ENCODE results near the gene TAF15. TPM values are rescaled to one million over a fixed set of nuclear protein-coding genes. Genes with fewer than 3 reads are reported as not detected.

TAF15 gene
- total RNA-seq, 2 donors from 2014 or later = 235 to 249 TPM

DNA sequence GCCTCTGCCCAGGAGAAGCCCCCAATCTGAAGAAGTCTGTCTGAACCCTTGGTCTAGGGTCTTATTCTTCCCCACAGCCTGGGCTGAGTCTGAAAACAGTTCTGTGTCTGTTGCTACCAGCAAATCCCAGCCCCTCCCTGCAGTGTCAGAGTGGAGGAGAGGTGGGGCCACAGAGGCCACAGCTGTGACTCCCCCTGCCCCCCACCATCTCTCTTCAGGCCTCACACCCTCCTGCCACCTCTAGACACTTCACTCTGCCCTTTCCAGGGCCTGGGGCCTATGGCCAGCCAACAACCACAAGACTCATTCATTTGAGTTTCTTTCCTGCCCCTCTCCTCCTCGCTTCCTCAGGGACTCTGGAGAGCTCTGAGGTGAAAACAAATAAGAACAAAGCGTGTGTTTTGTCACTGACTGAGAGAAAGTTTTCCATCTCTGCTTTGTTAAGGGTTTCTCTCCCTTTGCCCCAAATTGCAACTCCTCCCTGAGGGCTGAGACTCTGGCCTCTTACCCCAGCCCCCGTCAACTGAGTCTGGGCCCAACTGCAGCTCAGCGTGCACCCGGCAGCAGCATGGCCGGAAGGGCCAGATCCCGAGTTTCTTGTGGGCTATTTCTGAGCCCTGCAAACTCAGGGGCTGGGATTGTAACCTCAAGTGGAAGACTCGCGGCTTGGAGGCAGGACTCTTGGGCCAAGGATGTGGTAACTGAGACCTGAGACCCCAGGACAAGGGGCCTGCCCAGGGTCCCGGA lies 35.4 kb upstream of the TAF15 start:
- DNase-seq (ENCODE audit: low spot score) = peak; percentile 41
- no peaks in the 10 kb centered on the region for H3K9me3 Mint-ChIP-seq
- no peak overlapping the region for H3K4me3 Mint-ChIP-seq
- H3K27me3 Mint-ChIP-seq = peaks cover 7 to 16% of the 10 kb centered on the region in 2 donors
- peak in 1 of 2 donors; percentile 13 for ATAC-seq
- H3K4me1 Mint-ChIP-seq (ENCODE audit: low read depth in 2 of 2) = no peaks in the 10 kb centered on the region
- H3K27ac Mint-ChIP-seq = no peak overlapping the region
- H3K36me3 Mint-ChIP-seq = no peaks in the 10 kb centered on the region

DNA sequence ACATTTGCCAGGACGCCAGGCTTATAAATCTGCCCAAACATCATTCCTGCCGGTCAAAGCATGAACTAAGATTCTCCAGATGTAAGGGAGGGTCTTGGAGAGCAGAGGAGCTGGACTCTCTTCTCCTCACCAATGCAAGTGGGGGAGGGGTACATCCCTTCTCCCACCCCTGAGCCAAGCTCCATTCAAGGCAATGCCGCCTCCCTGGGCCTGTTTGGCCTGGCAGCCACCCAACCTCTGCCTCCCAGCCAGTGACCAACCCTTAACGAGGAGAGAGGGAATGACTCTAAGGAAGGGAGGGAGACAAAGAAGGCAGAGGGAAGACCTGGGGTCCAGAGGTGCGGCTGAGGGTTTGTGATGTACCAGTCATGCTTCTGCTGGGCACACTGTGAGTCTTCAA lies 34.8 kb upstream of the TAF15 start:
- DNase-seq (ENCODE audit: low spot score) (peak; percentile 41), ATAC-seq (no peak)
- H3K9me3 Mint-ChIP-seq = no peaks in the 10 kb centered on the region
- H3K36me3 Mint-ChIP-seq = no peaks in the 10 kb centered on the region
- no peaks in the 10 kb centered on the region for H3K4me1 Mint-ChIP-seq (ENCODE audit: low read depth in 2 of 2)
- H3K27ac Mint-ChIP-seq = no peak overlapping the region
- no peak overlapping the region for H3K4me3 Mint-ChIP-seq
- peaks cover 7 to 16% of the 10 kb centered on the region in 2 donors for H3K27me3 Mint-ChIP-seq

DNA sequence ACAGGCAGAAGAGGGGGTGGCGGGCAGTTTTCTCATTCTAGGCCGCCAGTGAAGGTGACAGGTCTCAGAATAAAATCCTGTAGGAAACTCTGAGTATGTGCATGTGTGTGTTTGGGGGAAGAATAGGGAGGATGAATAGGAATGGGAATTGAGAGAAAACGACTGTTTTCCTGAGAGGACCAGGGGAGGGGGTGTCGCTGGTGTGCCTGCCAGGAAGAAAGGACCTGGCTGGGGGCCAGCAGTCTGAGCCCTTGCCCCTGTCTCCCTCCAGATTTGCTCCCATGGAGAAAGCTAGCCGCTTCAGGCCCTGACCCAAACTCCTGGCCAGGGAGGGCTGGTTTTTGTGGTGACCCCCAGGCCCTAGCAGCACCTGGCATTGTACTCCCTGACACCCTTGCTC lies 34.2 kb upstream of the TAF15 start:
- Mint-ChIP-seq H3K4me3 (no peak overlapping the region), H3K27me3 (peaks cover 7 to 16% of the 10 kb centered on the region in 2 donors), H3K9me3 (no peaks in the 10 kb centered on the region), H3K27ac (no peak overlapping the region), H3K36me3 (no peaks in the 10 kb centered on the region), H3K4me1 (ENCODE audit: low read depth in 2 of 2) (no peaks in the 10 kb centered on the region)
- DNase-seq (ENCODE audit: low spot score) = peak; percentile 10
- ATAC-seq = no peak

DNA sequence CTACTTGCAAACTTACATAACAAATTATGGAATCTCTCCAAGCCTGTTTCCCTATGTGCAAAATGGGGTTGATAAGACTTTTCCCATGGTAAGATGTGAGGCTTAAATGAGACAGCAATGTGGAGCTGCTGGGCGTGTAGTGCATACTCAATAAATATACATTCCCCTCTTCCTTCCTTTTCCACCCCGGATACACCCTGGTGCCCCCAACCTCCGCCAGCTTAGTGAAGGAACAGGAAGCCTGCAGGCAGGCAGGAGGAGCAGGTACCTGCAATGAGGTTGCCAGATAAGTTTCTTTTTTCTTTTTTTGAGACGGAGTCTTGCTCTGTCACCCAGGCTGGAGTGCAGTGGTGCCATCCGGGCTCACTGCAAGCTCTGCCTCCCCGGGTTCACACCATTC lies 33.7 kb upstream of the TAF15 start:
- ATAC-seq (no peak), DNase-seq (ENCODE audit: low spot score) (no peak)
- Mint-ChIP-seq H3K4me3 (no peak overlapping the region), H3K27me3 (peaks cover 7 to 17% of the 10 kb centered on the region in 2 donors), H3K9me3 (no peaks in the 10 kb centered on the region), H3K4me1 (ENCODE audit: low read depth in 2 of 2) (no peaks in the 10 kb centered on the region), H3K36me3 (no peaks in the 10 kb centered on the region), H3K27ac (no peak overlapping the region)

DNA sequence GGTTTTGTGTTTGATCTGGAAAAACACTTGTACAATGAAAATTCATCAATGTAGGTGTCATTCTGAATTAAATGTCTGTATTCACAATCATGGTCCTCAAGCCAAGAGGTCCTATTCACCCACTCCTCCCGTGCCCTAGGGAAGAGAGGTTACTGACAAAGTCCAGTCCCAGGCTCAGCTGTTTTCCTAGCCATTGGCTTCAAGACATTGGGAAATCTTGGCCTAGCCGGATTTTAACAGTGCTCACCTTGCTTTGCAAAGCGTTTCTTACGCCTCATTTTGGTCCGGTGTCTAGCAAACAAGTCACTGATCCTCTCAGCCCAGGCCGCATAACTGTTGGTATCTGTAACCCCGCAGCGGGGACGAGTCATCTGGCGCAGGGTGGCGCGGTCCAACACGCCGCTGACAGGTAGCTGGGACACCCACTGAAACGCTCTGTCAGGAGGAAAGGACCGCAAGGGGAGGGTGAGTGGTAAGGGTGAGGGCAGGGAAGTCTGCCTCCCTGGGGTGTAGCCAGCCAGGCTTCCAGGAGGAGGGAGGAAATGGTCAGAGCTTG lies 30.6 kb upstream of the TAF15 start:
- ATAC-seq (no peak), DNase-seq (ENCODE audit: low spot score) (peak; percentile 51)
- Mint-ChIP-seq H3K4me1 (ENCODE audit: low read depth in 2 of 2) (no peaks in the 10 kb centered on the region), H3K36me3 (no peaks in the 10 kb centered on the region), H3K9me3 (no peaks in the 10 kb centered on the region), H3K27me3 (peaks cover 3 to 26% of the 10 kb centered on the region in 2 donors), H3K4me3 (no peak overlapping the region), H3K27ac (no peak overlapping the region)

DNA sequence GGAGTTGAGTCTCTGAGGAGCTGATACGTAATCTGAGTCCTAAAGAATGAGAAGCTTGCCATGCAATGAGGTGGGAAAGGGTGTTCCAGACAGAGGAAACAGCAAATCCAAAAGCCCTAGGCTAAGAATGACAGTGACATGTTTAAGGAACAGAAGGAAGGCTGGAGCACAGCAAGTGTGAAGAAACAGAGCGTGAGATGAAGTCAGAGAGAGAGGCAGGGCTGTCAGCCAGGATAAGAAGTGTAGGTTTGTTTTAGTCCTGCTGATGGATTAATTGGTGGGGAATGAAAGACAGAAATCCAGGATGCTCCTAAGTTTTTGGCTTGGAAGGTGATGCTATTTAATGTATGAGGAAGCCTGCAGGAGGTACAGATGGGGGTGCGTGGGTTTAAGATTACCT lies 28.3 kb upstream of the TAF15 start:
- Mint-ChIP-seq H3K4me3 (no peak overlapping the region), H3K9me3 (no peaks in the 10 kb centered on the region), H3K36me3 (no peaks in the 10 kb centered on the region), H3K27ac (no peak overlapping the region), H3K27me3 (peaks cover 3 to 26% of the 10 kb centered on the region in 2 donors), H3K4me1 (ENCODE audit: low read depth in 2 of 2) (no peaks in the 10 kb centered on the region)
- DNase-seq (ENCODE audit: low spot score) = peak; percentile 3
- ATAC-seq = no peak

DNA sequence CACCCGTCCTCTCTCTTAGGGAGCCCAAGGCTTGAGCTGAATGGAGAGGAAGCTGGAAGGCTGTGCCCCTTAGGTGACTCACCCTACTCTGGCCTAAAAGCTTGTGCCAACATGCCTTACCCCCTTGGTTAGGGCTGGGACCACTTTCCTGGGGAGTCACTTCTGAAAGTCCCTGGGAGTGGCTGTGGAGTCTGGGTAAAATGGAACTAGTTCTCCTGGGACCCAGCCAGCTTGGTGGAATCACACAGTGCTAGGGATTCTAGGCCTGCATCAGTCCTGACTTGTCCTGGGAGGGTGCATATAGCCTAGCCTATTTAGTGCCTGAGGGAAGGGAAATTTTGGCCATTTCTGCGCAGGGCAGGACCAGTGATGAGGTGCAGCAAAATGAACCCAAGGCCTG lies 24.4 kb upstream of the TAF15 start:
- H3K4me3 Mint-ChIP-seq = no peak overlapping the region
- H3K4me1 Mint-ChIP-seq (ENCODE audit: low read depth in 2 of 2) = peaks cover 0 to 4% of the 10 kb centered on the region in 2 donors
- H3K9me3 Mint-ChIP-seq = no peaks in the 10 kb centered on the region
- no peak for DNase-seq (ENCODE audit: low spot score)
- ATAC-seq = peak in 1 of 2 donors; percentile 36
- H3K27ac Mint-ChIP-seq = no peak overlapping the region
- H3K36me3 Mint-ChIP-seq = no peaks in the 10 kb centered on the region
- peaks cover 3 to 17% of the 10 kb centered on the region in 2 donors for H3K27me3 Mint-ChIP-seq

DNA sequence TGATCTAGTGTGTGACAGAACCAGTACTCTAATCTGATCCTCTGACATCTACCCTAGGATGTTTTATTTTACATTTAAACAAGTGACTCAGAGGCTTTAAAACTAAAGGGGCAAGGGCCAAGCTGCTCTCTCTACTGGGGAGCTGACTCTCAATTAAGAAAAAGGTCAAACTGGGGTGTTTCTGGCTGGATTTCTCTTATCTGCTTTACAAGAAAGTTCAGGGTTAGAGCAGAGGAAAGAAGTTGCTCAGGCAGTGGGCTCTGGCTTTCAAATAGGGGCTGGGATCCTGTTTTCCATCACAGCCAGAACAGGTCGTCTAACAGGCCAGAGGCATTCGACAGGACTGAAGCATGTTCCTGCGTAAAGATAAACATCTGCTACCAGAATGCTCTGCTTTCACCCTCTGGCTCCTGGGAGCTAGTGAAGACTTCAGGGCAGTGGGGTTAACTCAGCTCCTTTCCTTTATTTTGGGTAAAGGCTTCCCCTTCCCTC lies 22.3 kb upstream of the TAF15 start:
- H3K4me1 Mint-ChIP-seq (ENCODE audit: low read depth in 2 of 2) = peaks cover 0 to 4% of the 10 kb centered on the region in 2 donors
- no peak for DNase-seq (ENCODE audit: low spot score)
- H3K27ac Mint-ChIP-seq = no peak overlapping the region
- ATAC-seq = no peak
- peaks cover under 1 to 5% of the 10 kb centered on the region in 2 donors for H3K27me3 Mint-ChIP-seq
- H3K9me3 Mint-ChIP-seq = no peaks in the 10 kb centered on the region
- H3K36me3 Mint-ChIP-seq = no peaks in the 10 kb centered on the region
- H3K4me3 Mint-ChIP-seq = no peak overlapping the region

DNA sequence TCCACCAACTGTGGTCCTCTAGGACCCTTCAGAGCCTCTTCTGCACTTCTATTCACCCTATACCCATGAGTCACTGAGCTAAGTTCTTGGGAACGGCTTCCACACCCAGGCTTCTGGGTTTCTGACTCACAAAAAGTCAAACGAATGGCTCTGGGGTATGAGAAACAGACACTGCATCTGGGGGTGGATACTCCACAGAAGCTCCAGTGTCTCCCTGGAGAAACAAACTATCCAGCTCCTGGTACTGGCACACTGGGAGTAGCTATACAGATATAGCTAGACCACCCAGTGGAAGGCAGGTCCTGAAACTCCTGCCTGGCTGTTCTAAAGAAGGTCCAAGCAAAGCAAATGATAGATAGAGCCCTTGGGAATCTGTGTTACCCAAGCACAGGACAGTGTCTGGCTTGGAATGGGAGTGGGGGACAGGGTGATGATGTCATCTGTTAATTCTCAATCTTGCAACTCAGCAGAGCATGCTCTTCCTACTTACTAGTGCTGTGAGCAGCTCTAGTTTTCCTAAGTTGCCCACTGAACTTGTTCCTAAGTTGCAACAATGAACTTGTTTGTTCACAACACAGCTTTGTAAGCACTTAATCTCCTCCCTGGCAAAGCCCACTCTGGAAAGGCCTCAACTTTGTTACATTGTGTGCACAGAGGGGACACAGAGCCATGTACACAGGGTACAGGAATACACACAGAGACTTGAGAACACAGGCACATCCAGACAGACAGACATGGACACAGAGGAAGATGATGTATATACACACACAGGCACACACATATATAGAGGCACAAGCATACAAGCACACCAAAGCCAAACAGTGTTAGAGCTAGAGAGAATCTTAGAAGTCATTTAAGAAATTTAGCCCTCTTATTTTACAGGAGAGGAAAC lies 20.6 kb upstream of the TAF15 start:
- H3K4me3 Mint-ChIP-seq = no peak overlapping the region
- H3K36me3 Mint-ChIP-seq = no peaks in the 10 kb centered on the region
- no peak overlapping the region for H3K27ac Mint-ChIP-seq
- H3K27me3 Mint-ChIP-seq = peaks cover 12 to 21% of the 10 kb centered on the region in 2 donors
- ATAC-seq (peak in 1 of 2 donors; percentile 50), DNase-seq (ENCODE audit: low spot score) (no peak)
- no peaks in the 10 kb centered on the region for H3K9me3 Mint-ChIP-seq
- H3K4me1 Mint-ChIP-seq (ENCODE audit: low read depth in 2 of 2) = peaks cover 0 to 4% of the 10 kb centered on the region in 2 donors

DNA sequence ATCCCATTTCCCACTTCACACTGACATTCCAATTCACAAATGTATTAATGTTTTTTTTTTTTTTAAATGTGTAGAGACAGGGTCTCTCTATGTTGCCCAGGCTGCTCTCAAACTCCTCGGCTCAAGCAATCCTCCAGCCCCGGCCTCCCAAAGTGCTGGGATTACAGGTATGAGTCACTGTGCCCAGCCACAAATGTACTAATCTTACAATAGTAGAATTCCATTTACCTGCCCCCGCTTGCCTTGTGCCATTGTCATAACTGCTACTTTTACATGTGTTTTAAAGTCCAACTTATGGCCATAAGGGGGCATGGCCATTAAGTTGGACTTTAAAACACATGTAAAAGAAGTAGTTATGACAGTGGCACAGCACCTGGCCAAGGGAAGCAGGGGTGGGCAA lies 18.4 kb upstream of the TAF15 start:
- Mint-ChIP-seq H3K36me3 (no peaks in the 10 kb centered on the region), H3K27me3 (peaks cover 18 to 24% of the 10 kb centered on the region in 2 donors), H3K4me3 (no peak overlapping the region), H3K27ac (no peak overlapping the region), H3K4me1 (ENCODE audit: low read depth in 2 of 2) (peaks cover 2 to 6% of the 10 kb centered on the region in 2 donors), H3K9me3 (no peaks in the 10 kb centered on the region)
- no peak for ATAC-seq
- DNase-seq (ENCODE audit: low spot score) = no peak

DNA sequence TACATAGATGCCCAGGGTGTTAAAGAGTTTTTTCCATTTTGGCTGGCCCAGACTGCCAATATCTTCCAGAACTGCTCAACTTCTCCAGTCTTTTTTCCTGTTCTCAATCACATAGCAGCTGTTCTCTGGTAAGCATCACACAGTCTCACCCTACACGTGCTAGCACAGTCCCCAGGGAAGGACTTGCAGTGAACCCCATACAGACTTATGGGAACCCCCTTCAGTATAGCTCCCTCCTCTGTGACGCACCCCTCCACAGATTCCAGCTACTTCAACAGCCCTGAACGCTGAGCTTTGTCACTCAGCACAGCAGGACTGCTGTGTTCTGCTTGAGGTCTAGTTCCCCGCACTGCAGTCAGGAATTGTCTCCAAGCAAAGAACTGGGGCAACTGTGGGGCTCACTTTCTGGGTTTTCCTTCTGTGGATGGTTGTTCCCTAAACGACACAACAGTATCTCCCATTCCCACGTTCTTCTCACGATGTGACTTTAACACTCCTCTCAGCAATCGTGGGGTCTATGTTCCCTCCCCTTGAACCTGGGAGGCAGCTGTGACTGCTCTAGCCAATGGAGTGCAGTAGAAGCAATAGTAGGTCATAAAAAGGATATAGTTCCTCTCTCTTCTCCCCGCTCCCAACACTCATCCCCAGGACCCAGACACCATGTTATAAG lies 17.5 kb upstream of the TAF15 start:
- Mint-ChIP-seq H3K36me3 (no peaks in the 10 kb centered on the region), H3K27ac (no peak overlapping the region), H3K4me1 (ENCODE audit: low read depth in 2 of 2) (peaks cover 8% of the 10 kb centered on the region in 2 donors), H3K27me3 (peaks cover 24 to 34% of the 10 kb centered on the region in 2 donors), H3K4me3 (no peak overlapping the region), H3K9me3 (no peaks in the 10 kb centered on the region)
- no peak for ATAC-seq
- DNase-seq (ENCODE audit: low spot score) = no peak

DNA sequence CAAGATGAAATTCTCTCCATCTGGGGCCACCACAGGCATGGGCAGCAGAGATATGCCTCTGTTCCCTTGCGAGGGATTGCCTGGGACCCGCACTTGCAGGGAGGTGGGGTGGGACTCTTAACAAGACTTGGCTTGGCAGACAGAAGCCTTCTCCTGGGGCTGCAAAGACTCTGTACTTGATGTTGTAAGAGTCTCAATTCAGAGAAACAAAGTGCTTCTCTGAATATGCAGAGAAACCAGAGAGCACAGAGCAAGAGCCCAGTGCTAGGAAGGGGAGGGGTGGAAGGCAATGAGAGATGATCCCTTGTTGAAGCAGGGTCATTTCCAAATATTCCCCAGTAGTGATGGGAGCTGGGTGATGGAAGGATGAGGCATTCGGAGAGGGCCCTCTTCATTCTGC lies 16.0 kb upstream of the TAF15 start:
- Mint-ChIP-seq H3K27me3 (peaks cover 30 to 42% of the 10 kb centered on the region in 2 donors), H3K9me3 (no peaks in the 10 kb centered on the region), H3K4me1 (ENCODE audit: low read depth in 2 of 2) (peaks cover 8% of the 10 kb centered on the region in 2 donors), H3K36me3 (no peaks in the 10 kb centered on the region), H3K4me3 (no peak overlapping the region), H3K27ac (no peak overlapping the region)
- ATAC-seq (no peak), DNase-seq (ENCODE audit: low spot score) (no peak)
